GM23338 (cell line): ENCODE measurements around the gene KRTAP10-1. TPM values are rescaled to one million over a fixed set of nuclear protein-coding genes. Genes with fewer than 3 reads are reported as not detected.
A peak's percentile ranks its signal among the peaks of the same experiment; 100 is the strongest.

Experiments used
- ATAC-seq: fragments of 200-7000 bp; cut with Tn5 transposase; 3 replicates; pipeline ENCODE4 v1.9.1; 2020
- DNase-seq: peaks from one replicate; pipeline ENCODE4 v3.0.0-alpha.2; 2015; ENCODE audit warnings: low spot score
- H2AFZ ChIP-seq: fragments of 200-600 bp; sonication (generic); 2 replicates; pipeline ENCODE4 v1.8.0; 2016; ENCODE audit warnings: antibody characterized with exemption, mild to moderate bottlenecking, moderate library complexity
- H3F3A ChIP-seq: fragments of 200-600 bp; sonication (generic); replicated peaks from 2 replicates; pipeline ENCODE4 v1.8.0; 2017; ENCODE audit warnings: antibody characterized with exemption, mixed run types, low read depth
- H3K27ac ChIP-seq: fragments of 200-600 bp; sonication (generic); 2 replicates; pipeline ENCODE4 v1.6.1; 2016; ENCODE audit warnings: low read depth
- H3K27me3 ChIP-seq: fragments of 200-600 bp; sonication (generic); 2 replicates; pipeline ENCODE4 v1.8.0; 2016; ENCODE audit warnings: mild to moderate bottlenecking, mixed run types, moderate library complexity; ENCODE audit not compliant: insufficient read depth
- H3K36me3 ChIP-seq: fragments of 200-600 bp; sonication (generic); 2 replicates; pipeline ENCODE4 v1.8.0; 2016; ENCODE audit warnings: mild to moderate bottlenecking; ENCODE audit not compliant: insufficient read depth
- H3K4me1 ChIP-seq: fragments of 200-600 bp; sonication (generic); 2 replicates; pipeline ENCODE4 v1.8.0; 2016; ENCODE audit warnings: mild to moderate bottlenecking, moderate library complexity; ENCODE audit not compliant: insufficient read depth
- H3K4me2 ChIP-seq: fragments of 200-600 bp; sonication (generic); 2 replicates; pipeline ENCODE4 v1.7.1; 2017; ENCODE audit warnings: mixed run types
- H3K4me3 ChIP-seq: fragments of 200-600 bp; sonication (generic); 2 replicates; pipeline ENCODE4 v1.6.1; 2016; ENCODE audit warnings: mixed run types
- H3K79me2 ChIP-seq: fragments of 200-600 bp; sonication (generic); replicated peaks from 2 replicates; pipeline ENCODE4 v1.8.0; 2017; ENCODE audit warnings: mild to moderate bottlenecking; ENCODE audit not compliant: insufficient read depth
- H3K9me2 ChIP-seq: fragments of 200-600 bp; sonication (generic); 2 replicates; pipeline ENCODE4 v1.8.0; 2017; ENCODE audit not compliant: insufficient read depth
- H4K20me1 ChIP-seq: fragments of 200-600 bp; sonication (generic); replicated peaks from 2 replicates; pipeline ENCODE4 v1.8.0; 2017; ENCODE audit warnings: mild to moderate bottlenecking; ENCODE audit not compliant: insufficient read depth
- H3K27ac Mint-ChIP-seq: 2 replicates; pipeline ENCODE4 v1.8.0; 2020; ENCODE audit warnings: inconsistent platforms, mild to moderate bottlenecking, moderate library complexity, mixed read lengths
- H3K27me3 Mint-ChIP-seq: 3 replicates; pipeline ENCODE4 v1.8.0; 2022; ENCODE audit warnings: low read depth, mild to moderate bottlenecking, moderate library complexity, mixed read lengths, inconsistent platforms; ENCODE audit not compliant: insufficient read depth, poor library complexity
- H3K36me3 Mint-ChIP-seq: 3 replicates; pipeline ENCODE4 v1.8.0; 2021; ENCODE audit warnings: low read depth, mild to moderate bottlenecking, inconsistent platforms, moderate library complexity, mixed read lengths
- H3K4me1 Mint-ChIP-seq: 3 replicates; pipeline ENCODE4 v1.8.0; 2020; ENCODE audit warnings: mild to moderate bottlenecking, inconsistent platforms, mixed read lengths
- H3K4me3 Mint-ChIP-seq: 3 replicates; pipeline ENCODE4 v1.8.0; 2021; ENCODE audit warnings: moderate library complexity, mild to moderate bottlenecking, inconsistent platforms, mixed read lengths
- H3K9me3 Mint-ChIP-seq: 3 replicates; pipeline ENCODE4 v1.8.0; 2020; ENCODE audit warnings: moderate library complexity, mild to moderate bottlenecking, inconsistent platforms, mixed read lengths
- CREB1 ChIP-seq: fragments of 250-450 bp; sonication (Bioruptor Pico); IDR thresholded peaks from 2 replicates; pipeline ENCODE4 v1.5.0; 2020; ENCODE audit warnings: low read depth, mild to moderate bottlenecking, moderate library complexity
- CTCF ChIP-seq, 2 experiments: fragments of 200-600 bp in 1 of 2; sonication (generic) in 1 of 2; conservative IDR thresholded peaks; 2 replicates each; pipeline versions ENCODE4 v1.5.1 to v1.6.1; 2016 to 2017; ENCODE audit warnings: antibody characterized with exemption in 2 of 2, low read depth in 2 of 2, mild to moderate bottlenecking in 2 of 2, moderate library complexity in 1 of 2
- ETS1 ChIP-seq: IDR thresholded peaks from 2 replicates; pipeline ENCODE4 v1.6.1; 2016; ENCODE audit warnings: antibody characterized with exemption
- EZH2 ChIP-seq: fragments of 200-600 bp; sonication (generic); IDR thresholded peaks from one replicate; pipeline ENCODE4 v1.8.0; 2017; ENCODE audit warnings: antibody characterized with exemption, mild to moderate bottlenecking, low read depth; ENCODE audit not compliant: unreplicated experiment
- EZH2phosphoT487 ChIP-seq: fragments of 200-600 bp; sonication (generic); IDR thresholded peaks from one replicate; pipeline ENCODE4 v1.8.1; 2018; ENCODE audit warnings: antibody characterized with exemption; ENCODE audit not compliant: unreplicated experiment
- JUNB ChIP-seq: IDR thresholded peaks from one replicate; pipeline ENCODE4 v1.6.1; 2016; ENCODE audit warnings: antibody characterized with exemption; ENCODE audit not compliant: unreplicated experiment
- NANOG ChIP-seq: IDR thresholded peaks from 2 replicates; pipeline ENCODE4 v1.6.1; 2016; ENCODE audit warnings: antibody characterized with exemption, borderline replicate concordance
- STAT1 ChIP-seq: IDR thresholded peaks from one replicate; pipeline ENCODE4 v1.6.1; 2016; ENCODE audit warnings: antibody characterized with exemption; ENCODE audit not compliant: unreplicated experiment
- ZNF114 ChIP-seq: fragments of 250-450 bp; sonication (Bioruptor Pico); IDR thresholded peaks from 2 replicates; pipeline ENCODE4 v1.5.0; 2020; ENCODE audit warnings: mild to moderate bottlenecking, moderate library complexity
- ZNF331 ChIP-seq: fragments of 250-450 bp; sonication (Bioruptor Pico); IDR thresholded peaks from 2 replicates; pipeline ENCODE4 v1.5.0; 2020; ENCODE audit warnings: low read depth, mild to moderate bottlenecking, moderate library complexity
- polyA plus RNA-seq: library from polyadenylated mRNA; unstranded; fragments of >200 nt; fragmentation: Nextera tagmentation; extraction: Ambion mirVana; gene quantifications from 2 replicates; pipeline ENCODE4 v1.2.1, GENCODE V29; 2016
- total RNA-seq: library from RNA; depleted of rRNA; stranded (reverse); fragments of >200 nt; shearing (Covaris generic); gene quantifications from 2 replicates; pipeline ENCODE4 v1.2.3, GENCODE V29; 2014
- TF ChIP-seq, protein P1 (sequence below): fragments of 250-450 bp; sonication (Bioruptor Pico); IDR thresholded peaks from 2 replicates; pipeline ENCODE4 v1.5.0; 2020; ENCODE audit warnings: mild to moderate bottlenecking, moderate library complexity

KRTAP10-1 gene
- total and polyA plus RNA-seq, 2 experiments from 2014 or later = not detected

GRCh38 chr21:44572959-44573583, 33.1 kb upstream of the KRTAP10-1 start:
- H3K4me1 Mint-ChIP-seq = peaks cover 3% of the 10 kb centered on the region
- TF ChIP-seq ZNF331 (CRISPR knock-in tag) = no peak
- H3K27me3 Mint-ChIP-seq = peaks cover 16% of the 10 kb centered on the region
- Histone ChIP-seq H3K27ac (no peak overlapping the region), H3K4me2 (no peak overlapping the region), H3K36me3 (no peaks in the 10 kb centered on the region), H2AFZ (0 out of 2 replicates have a peak overlapping the region, but pooled peaks have one; percentile 38), H4K20me1 (no peaks in the 10 kb centered on the region), H3K27me3 (no peaks in the 10 kb centered on the region), H3F3A (no peaks in the 10 kb centered on the region), H3K9me2 (no peaks in the 10 kb centered on the region), H3K4me3 (no peak overlapping the region), H3K4me1 (no peaks in the 10 kb centered on the region), H3K79me2 (no peaks in the 10 kb centered on the region)
- H3K9me3 Mint-ChIP-seq = peaks cover 43% of the 10 kb centered on the region
- ATAC-seq = no peak
- peaks cover 7% of the 10 kb centered on the region for H3K36me3 Mint-ChIP-seq
- no peak for DNase-seq
- no peak overlapping the region for H3K27ac Mint-ChIP-seq
- H3K4me3 Mint-ChIP-seq = no peak overlapping the region

DNA sequence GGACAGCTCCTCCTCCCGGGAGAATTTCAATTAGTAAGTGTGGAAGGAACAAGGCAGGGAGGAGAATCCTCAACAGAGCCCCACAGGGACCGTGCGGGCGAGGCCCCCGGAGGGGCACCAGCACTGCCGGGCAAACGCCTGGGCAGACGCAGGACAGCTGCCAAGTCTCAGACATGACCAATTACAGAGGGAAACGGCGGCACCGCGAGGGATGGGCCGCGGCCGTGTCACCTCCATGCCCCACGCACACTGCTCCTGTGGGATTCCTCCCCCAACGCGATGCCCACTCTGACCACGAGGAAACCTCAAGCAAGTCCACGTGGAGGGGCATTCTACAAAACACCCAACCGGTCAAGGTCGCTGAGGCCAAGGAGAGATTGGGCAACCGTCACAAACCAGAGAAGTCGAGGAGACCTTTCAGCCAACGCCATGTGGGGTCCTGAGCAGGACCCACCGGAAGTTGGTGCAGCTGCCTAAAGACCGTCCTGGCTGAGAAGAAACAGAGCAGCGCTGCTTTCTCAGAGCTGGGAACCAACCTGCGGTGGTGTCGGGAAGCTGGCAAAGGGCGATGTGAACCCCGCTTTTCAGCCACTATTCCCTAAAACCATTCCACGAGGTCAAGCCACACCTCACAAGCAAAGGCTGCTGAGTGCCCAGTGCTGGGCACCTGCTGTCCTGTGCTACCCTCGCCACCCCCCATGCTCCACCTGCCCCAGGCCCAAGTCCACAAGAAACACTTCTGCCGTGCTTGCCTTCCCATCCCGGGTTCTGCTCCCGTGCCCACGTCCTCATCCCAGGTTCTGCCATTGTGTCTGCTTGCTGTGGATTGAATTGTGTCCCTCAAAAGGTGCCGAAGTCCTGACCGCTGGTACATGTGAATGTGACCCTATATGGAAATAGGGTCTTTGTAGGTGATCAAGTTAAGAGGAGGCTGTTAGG, 32.1 kb upstream of the KRTAP10-1 start:
- H3K4me3 ChIP-seq = no peak overlapping the region
- no peaks in the 10 kb centered on the region for H3K27me3 ChIP-seq
- H3K4me1 Mint-ChIP-seq = peaks cover 3% of the 10 kb centered on the region
- no peaks in the 10 kb centered on the region for H3K4me1 ChIP-seq
- no peak for DNase-seq
- no peak for ATAC-seq
- H2AFZ ChIP-seq = no peak overlapping the region
- H3K36me3 ChIP-seq = no peaks in the 10 kb centered on the region
- H3K9me2 ChIP-seq = no peaks in the 10 kb centered on the region
- H3K4me3 Mint-ChIP-seq = no peak overlapping the region
- no peaks in the 10 kb centered on the region for H3F3A ChIP-seq
- H4K20me1 ChIP-seq = no peaks in the 10 kb centered on the region
- H3K27ac Mint-ChIP-seq = no peak overlapping the region
- peaks cover 13% of the 10 kb centered on the region for H3K27me3 Mint-ChIP-seq
- H3K4me2 ChIP-seq = no peak overlapping the region
- peaks cover 36% of the 10 kb centered on the region for H3K9me3 Mint-ChIP-seq
- no peak overlapping the region for H3K27ac ChIP-seq
- no peaks in the 10 kb centered on the region for H3K79me2 ChIP-seq
- peaks cover 4% of the 10 kb centered on the region; the same call in 2 of the 3 replicates for H3K36me3 Mint-ChIP-seq
- TF ChIP-seq ZNF331 (CRISPR knock-in tag) = no peak
- no peak for TF ChIP-seq CTCF (conservative IDR thresholded peaks at IDR 0.05; ENCODE audit: low read depth in 2 of 2)
- TF ChIP-seq JUNB = no peak
- TF ChIP-seq EZH2 = no peak
- TF ChIP-seq EZH2phosphoT487 = no peak
- TF ChIP-seq ETS1 = no peak
- no peak for TF ChIP-seq CREB1 (CRISPR knock-in tag)
- TF ChIP-seq STAT1 = no peak
- TF ChIP-seq NANOG = no peak
- TF ChIP-seq ZNF114 (CRISPR knock-in tag) = no peak
- TF ChIP-seq, protein P1, sequence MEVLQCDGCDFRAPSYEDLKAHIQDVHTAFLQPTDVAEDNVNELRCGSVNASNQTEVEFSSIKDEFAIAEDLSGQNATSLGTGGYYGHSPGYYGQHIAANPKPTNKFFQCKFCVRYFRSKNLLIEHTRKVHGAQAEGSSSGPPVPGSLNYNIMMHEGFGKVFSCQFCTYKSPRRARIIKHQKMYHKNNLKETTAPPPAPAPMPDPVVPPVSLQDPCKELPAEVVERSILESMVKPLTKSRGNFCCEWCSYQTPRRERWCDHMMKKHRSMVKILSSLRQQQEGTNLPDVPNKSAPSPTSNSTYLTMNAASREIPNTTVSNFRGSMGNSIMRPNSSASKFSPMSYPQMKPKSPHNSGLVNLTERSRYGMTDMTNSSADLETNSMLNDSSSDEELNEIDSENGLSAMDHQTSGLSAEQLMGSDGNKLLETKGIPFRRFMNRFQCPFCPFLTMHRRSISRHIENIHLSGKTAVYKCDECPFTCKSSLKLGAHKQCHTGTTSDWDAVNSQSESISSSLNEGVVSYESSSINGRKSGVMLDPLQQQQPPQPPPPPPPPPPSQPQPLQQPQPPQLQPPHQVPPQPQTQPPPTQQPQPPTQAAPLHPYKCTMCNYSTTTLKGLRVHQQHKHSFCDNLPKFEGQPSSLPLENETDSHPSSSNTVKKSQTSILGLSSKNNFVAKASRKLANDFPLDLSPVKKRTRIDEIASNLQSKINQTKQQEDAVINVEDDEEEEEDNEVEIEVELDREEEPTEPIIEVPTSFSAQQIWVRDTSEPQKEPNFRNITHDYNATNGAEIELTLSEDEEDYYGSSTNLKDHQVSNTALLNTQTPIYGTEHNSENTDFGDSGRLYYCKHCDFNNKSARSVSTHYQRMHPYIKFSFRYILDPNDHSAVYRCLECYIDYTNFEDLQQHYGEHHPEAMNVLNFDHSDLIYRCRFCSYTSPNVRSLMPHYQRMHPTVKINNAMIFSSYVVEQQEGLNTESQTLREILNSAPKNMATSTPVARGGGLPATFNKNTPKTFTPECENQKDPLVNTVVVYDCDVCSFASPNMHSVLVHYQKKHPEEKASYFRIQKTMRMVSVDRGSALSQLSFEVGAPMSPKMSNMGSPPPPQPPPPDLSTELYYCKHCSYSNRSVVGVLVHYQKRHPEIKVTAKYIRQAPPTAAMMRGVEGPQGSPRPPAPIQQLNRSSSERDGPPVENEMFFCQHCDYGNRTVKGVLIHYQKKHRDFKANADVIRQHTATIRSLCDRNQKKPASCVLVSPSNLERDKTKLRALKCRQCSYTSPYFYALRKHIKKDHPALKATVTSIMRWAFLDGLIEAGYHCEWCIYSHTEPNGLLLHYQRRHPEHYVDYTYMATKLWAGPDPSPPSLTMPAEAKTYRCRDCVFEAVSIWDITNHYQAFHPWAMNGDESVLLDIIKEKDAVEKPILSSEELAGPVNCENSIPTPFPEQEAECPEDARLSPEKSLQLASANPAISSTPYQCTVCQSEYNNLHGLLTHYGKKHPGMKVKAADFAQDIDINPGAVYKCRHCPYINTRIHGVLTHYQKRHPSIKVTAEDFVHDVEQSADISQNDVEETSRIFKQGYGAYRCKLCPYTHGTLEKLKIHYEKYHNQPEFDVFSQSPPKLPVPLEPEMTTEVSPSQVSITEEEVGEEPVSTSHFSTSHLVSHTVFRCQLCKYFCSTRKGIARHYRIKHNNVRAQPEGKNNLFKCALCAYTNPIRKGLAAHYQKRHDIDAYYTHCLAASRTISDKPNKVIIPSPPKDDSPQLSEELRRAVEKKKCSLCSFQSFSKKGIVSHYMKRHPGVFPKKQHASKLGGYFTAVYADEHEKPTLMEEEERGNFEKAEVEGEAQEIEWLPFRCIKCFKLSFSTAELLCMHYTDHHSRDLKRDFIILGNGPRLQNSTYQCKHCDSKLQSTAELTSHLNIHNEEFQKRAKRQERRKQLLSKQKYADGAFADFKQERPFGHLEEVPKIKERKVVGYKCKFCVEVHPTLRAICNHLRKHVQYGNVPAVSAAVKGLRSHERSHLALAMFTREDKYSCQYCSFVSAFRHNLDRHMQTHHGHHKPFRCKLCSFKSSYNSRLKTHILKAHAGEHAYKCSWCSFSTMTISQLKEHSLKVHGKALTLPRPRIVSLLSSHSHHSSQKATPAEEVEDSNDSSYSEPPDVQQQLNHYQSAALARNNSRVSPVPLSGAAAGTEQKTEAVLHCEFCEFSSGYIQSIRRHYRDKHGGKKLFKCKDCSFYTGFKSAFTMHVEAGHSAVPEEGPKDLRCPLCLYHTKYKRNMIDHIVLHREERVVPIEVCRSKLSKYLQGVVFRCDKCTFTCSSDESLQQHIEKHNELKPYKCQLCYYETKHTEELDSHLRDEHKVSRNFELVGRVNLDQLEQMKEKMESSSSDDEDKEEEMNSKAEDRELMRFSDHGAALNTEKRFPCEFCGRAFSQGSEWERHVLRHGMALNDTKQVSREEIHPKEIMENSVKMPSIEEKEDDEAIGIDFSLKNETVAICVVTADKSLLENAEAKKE = no peak
